PC-3 (cell line): ENCODE data around the gene OSCAR.

Experiments used
- EZH2 ChIP-seq: fragments of 300-600 bp; sonication (generic); IDR thresholded peaks from one replicate; pipeline ENCODE4 v1.6.1; 2017; ENCODE audit warnings: antibody characterized with exemption, mild to moderate bottlenecking, low read length; ENCODE audit not compliant: unreplicated experiment
- TF ChIP-seq, protein P1 (sequence below): fragments of 300-600 bp; sonication (generic); conservative IDR thresholded peaks from 2 replicates; pipeline ENCODE4 v1.5.1; 2017; ENCODE audit warnings: antibody characterized with exemption, low read depth, mild to moderate bottlenecking, low read length

DNA sequence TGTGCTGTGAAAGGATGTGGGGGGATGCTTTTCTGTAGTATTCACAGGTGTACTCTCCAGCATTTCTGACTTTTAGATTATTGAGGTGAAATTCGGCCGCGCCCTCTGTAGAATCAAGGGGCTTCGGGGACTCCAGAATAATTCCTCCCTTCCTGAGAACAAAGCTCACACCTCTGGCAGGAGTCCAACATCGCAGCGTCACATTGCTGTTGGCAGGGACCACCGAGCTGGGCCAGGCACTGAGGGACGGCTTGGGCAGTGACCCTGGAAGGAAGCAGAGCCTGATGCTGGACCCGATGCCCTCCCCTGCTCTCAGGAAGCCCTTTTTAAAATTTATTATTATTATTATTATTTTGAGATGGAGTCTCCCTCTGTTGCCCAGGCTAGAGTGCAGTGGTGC, 25.8 kb downstream of the OSCAR start:
- TF ChIP-seq, protein P1, sequence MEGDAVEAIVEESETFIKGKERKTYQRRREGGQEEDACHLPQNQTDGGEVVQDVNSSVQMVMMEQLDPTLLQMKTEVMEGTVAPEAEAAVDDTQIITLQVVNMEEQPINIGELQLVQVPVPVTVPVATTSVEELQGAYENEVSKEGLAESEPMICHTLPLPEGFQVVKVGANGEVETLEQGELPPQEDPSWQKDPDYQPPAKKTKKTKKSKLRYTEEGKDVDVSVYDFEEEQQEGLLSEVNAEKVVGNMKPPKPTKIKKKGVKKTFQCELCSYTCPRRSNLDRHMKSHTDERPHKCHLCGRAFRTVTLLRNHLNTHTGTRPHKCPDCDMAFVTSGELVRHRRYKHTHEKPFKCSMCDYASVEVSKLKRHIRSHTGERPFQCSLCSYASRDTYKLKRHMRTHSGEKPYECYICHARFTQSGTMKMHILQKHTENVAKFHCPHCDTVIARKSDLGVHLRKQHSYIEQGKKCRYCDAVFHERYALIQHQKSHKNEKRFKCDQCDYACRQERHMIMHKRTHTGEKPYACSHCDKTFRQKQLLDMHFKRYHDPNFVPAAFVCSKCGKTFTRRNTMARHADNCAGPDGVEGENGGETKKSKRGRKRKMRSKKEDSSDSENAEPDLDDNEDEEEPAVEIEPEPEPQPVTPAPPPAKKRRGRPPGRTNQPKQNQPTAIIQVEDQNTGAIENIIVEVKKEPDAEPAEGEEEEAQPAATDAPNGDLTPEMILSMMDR: no peak
- no peak for TF ChIP-seq EZH2
